ENCODE data around the gene MCCD1.
"Not testable (repeated sequence)": the region's sequence is repeated elsewhere in the genome, so short reads cannot be mapped to it uniquely, and the experiment has no call there.

The MCCD1 gene

GRCh38 chr6:31528821-31529328 lies at the start of gene MCCD1:
MCCD1 (plus strand) TSS chr6:31528962; CDS start chr6:31529015, 53 bp downstream.
- DNase-seq (ENCODE audit: low read depth in 1 of 2, low spot score in 1 of 2), result no peak

- no peak for DNase-seq (ENCODE audit: low read depth in 1 of 2, low spot score in 1 of 2)
These were observed 49.4 kb upstream of the MCCD1 start for GRCh38 chr6:31479151-31479932.

- no peak for DNase-seq (ENCODE audit: low read depth in 1 of 2, low spot score in 1 of 2)
These were observed 48.7 kb upstream of the MCCD1 start for GRCh38 chr6:31479933-31480535.

- DNase-seq (ENCODE audit: low read depth in 1 of 2, low spot score in 1 of 2), result no peak
These were observed 48.2 kb upstream of the MCCD1 start for GRCh38 chr6:31480574-31480973.

GRCh38 chr6:31483392-31483791 lies 45.4 kb upstream of the MCCD1 start:
- no peak for DNase-seq (ENCODE audit: low read depth in 1 of 2, low spot score in 1 of 2)

GRCh38 chr6:31485055-31485454 lies 43.7 kb upstream of the MCCD1 start:
- DNase-seq (ENCODE audit: low read depth in 1 of 2, low spot score in 1 of 2), result no peak

- DNase-seq (ENCODE audit: low read depth in 1 of 2, low spot score in 1 of 2), result not testable (repeated sequence)
These were observed 42.5 kb upstream of the MCCD1 start for GRCh38 chr6:31486065-31486837.

- DNase-seq (ENCODE audit: low read depth in 1 of 2, low spot score in 1 of 2), result not testable (repeated sequence)
These were observed 41.1 kb upstream of the MCCD1 start for GRCh38 chr6:31487674-31488073.

- DNase-seq (ENCODE audit: low read depth in 1 of 2, low spot score in 1 of 2), result no peak
These were observed 39.7 kb upstream of the MCCD1 start for GRCh38 chr6:31489086-31489485.

GRCh38 chr6:31490115-31490873 lies 38.5 kb upstream of the MCCD1 start:
- no peak for DNase-seq (ENCODE audit: low read depth in 1 of 2, low spot score in 1 of 2)

GRCh38 chr6:31493550-31493874 lies 35.2 kb upstream of the MCCD1 start:
- DNase-seq (ENCODE audit: low read depth in 1 of 2, low spot score in 1 of 2), result not testable (repeated sequence)

- peak; percentile 68 to 72 for DNase-seq (ENCODE audit: low read depth in 1 of 2, low spot score in 1 of 2)
These were observed 34.7 kb upstream of the MCCD1 start for GRCh38 chr6:31493875-31494694.

- DNase-seq (ENCODE audit: low read depth in 1 of 2, low spot score in 1 of 2), result no peak
These were observed 33.2 kb upstream of the MCCD1 start for GRCh38 chr6:31495580-31495979.

- not testable (repeated sequence) for DNase-seq (ENCODE audit: low read depth in 1 of 2, low spot score in 1 of 2)
These were observed 31.9 kb upstream of the MCCD1 start for GRCh38 chr6:31496826-31497225.

- peak; percentile 59 to 75 for DNase-seq (ENCODE audit: low read depth in 1 of 2, low spot score in 1 of 2)
These were observed 31.0 kb upstream of the MCCD1 start, which contains the start of gene MICB for GRCh38 chr6:31497531-31498476. MICB (plus strand) TSS chr6:31498145; CDS start chr6:31498194, 49 bp downstream.

GRCh38 chr6:31498748-31499147 lies 30.0 kb upstream of the MCCD1 start:
- DNase-seq (ENCODE audit: low read depth in 1 of 2, low spot score in 1 of 2), result no peak

- DNase-seq (ENCODE audit: low read depth in 1 of 2, low spot score in 1 of 2), result not testable (repeated sequence)
These were observed 29.1 kb upstream of the MCCD1 start for GRCh38 chr6:31499648-31500047.

GRCh38 chr6:31502586-31502985 lies 26.2 kb upstream of the MCCD1 start:
- no peak for DNase-seq (ENCODE audit: low read depth in 1 of 2, low spot score in 1 of 2)

GRCh38 chr6:31509036-31509435 lies 19.7 kb upstream of the MCCD1 start:
- DNase-seq (ENCODE audit: low read depth in 1 of 2, low spot score in 1 of 2), result not testable (repeated sequence)

Measured in activated T-helper 1 cell treated with anti-CD3 and anti-CD28 coated beads, Interleukin-2, amount 50 U/mL, for 16 hours (primary cell).